ENCODE results near the gene ASIC2. TPM values are rescaled to one million over a fixed set of nuclear protein-coding genes. Genes with fewer than 3 reads are reported as not detected.

Gene ASIC2
- total RNA-seq, 1 donor from 2014 or later: not detected

GRCh38 chr17:33109336-33110072 is 183.6 kb downstream of the ASIC2 start:
- Mint-ChIP-seq H3K4me3 (no peak overlapping the region), H3K27me3 (no peaks in the 10 kb centered on the region), H3K27ac (no peak overlapping the region), H3K9me3 (no peaks in the 10 kb centered on the region), H3K4me1 (no peaks in the 10 kb centered on the region), H3K36me3 (ENCODE audit: low read depth) (no peaks in the 10 kb centered on the region)
- intact Hi-C loops (cut with micrococcal nuclease): no loop called here
- no peak for DNase-seq

- Mint-ChIP-seq H3K9me3 (no peaks in the 10 kb centered on the region), H3K4me3 (no peak overlapping the region), H3K27ac (no peak overlapping the region), H3K4me1 (no peaks in the 10 kb centered on the region), H3K36me3 (ENCODE audit: low read depth) (no peaks in the 10 kb centered on the region), H3K27me3 (no peaks in the 10 kb centered on the region)
- intact Hi-C loops (cut with micrococcal nuclease): no loop called here
- no peak for DNase-seq
Measured at GRCh38 chr17:33106525-33107165, 186.4 kb downstream of the ASIC2 start.

GRCh38 chr17:33105911-33106310 is 187.2 kb downstream of the ASIC2 start:
- no peaks in the 10 kb centered on the region for H3K9me3 Mint-ChIP-seq
- H3K36me3 Mint-ChIP-seq (ENCODE audit: low read depth): no peaks in the 10 kb centered on the region
- no peak overlapping the region for H3K27ac Mint-ChIP-seq
- H3K4me3 Mint-ChIP-seq: no peak overlapping the region
- H3K4me1 Mint-ChIP-seq: no peaks in the 10 kb centered on the region
- H3K27me3 Mint-ChIP-seq: no peaks in the 10 kb centered on the region
- no peak for DNase-seq
- intact Hi-C loops (cut with micrococcal nuclease): no loop called here

- peaks cover 2% of the 10 kb centered on the region for H3K27me3 Mint-ChIP-seq
- intact Hi-C loops (cut with micrococcal nuclease): no loop called here
Measured at GRCh38 chr17:33099906-33100305, 193.2 kb downstream of the ASIC2 start.

GRCh38 chr17:33099252-33099651 is 193.8 kb downstream of the ASIC2 start:
- no peaks in the 10 kb centered on the region for H3K9me3 Mint-ChIP-seq
- H3K4me1 Mint-ChIP-seq: no peaks in the 10 kb centered on the region
- H3K27me3 Mint-ChIP-seq: peaks cover 2% of the 10 kb centered on the region
- intact Hi-C loops (cut with micrococcal nuclease): no loop called here
- no peak for DNase-seq
- no peak overlapping the region for H3K4me3 Mint-ChIP-seq
- no peak overlapping the region for H3K27ac Mint-ChIP-seq
- no peaks in the 10 kb centered on the region for H3K36me3 Mint-ChIP-seq (ENCODE audit: low read depth)

More at GRCh38 chr17:33099906-33100305, 193.2 kb downstream of the ASIC2 start:
- DNase-seq: no peak
- Mint-ChIP-seq H3K4me1 (no peaks in the 10 kb centered on the region), H3K9me3 (no peaks in the 10 kb centered on the region), H3K4me3 (no peak overlapping the region), H3K27ac (no peak overlapping the region), H3K36me3 (ENCODE audit: low read depth) (no peaks in the 10 kb centered on the region)

GRCh38 chr17:33097411-33097810 is 195.7 kb downstream of the ASIC2 start:
- H3K27me3 Mint-ChIP-seq: peaks cover 2% of the 10 kb centered on the region

GRCh38 chr17:33096161-33096560 is 196.9 kb downstream of the ASIC2 start:
- Mint-ChIP-seq H3K4me3 (no peak overlapping the region), H3K9me3 (no peaks in the 10 kb centered on the region), H3K27ac (no peak overlapping the region), H3K36me3 (ENCODE audit: low read depth) (no peaks in the 10 kb centered on the region), H3K4me1 (no peaks in the 10 kb centered on the region), H3K27me3 (peaks cover 2% of the 10 kb centered on the region)
- no peak for DNase-seq
- intact Hi-C loops (cut with micrococcal nuclease): no loop called here

More at GRCh38 chr17:33097411-33097810, 195.7 kb downstream of the ASIC2 start:
- no peaks in the 10 kb centered on the region for H3K4me1 Mint-ChIP-seq
- intact Hi-C loops (cut with micrococcal nuclease): no loop called here
- H3K4me3 Mint-ChIP-seq: no peak overlapping the region
- H3K27ac Mint-ChIP-seq: no peak overlapping the region
- no peaks in the 10 kb centered on the region for H3K36me3 Mint-ChIP-seq (ENCODE audit: low read depth)
- H3K9me3 Mint-ChIP-seq: no peaks in the 10 kb centered on the region
- no peak for DNase-seq

GRCh38 chr17:33091271-33091670 is 201.8 kb downstream of the ASIC2 start:
- Mint-ChIP-seq H3K27ac (no peak overlapping the region), H3K36me3 (ENCODE audit: low read depth) (no peaks in the 10 kb centered on the region), H3K27me3 (peaks cover 2% of the 10 kb centered on the region), H3K4me1 (no peaks in the 10 kb centered on the region), H3K9me3 (no peaks in the 10 kb centered on the region), H3K4me3 (no peak overlapping the region)
- DNase-seq: no peak
- intact Hi-C loops (cut with micrococcal nuclease): no loop called here

- H3K9me3 Mint-ChIP-seq: no peaks in the 10 kb centered on the region
- H3K27me3 Mint-ChIP-seq: peaks cover 2% of the 10 kb centered on the region
Measured at GRCh38 chr17:33090806-33091205, 202.3 kb downstream of the ASIC2 start.

GRCh38 chr17:33086878-33087277 is 206.2 kb downstream of the ASIC2 start:
- peaks cover 2% of the 10 kb centered on the region for H3K27me3 Mint-ChIP-seq
- no peak overlapping the region for H3K4me3 Mint-ChIP-seq
- DNase-seq: no peak
- intact Hi-C loops (cut with micrococcal nuclease): no loop called here
- no peaks in the 10 kb centered on the region for H3K36me3 Mint-ChIP-seq (ENCODE audit: low read depth)
- no peaks in the 10 kb centered on the region for H3K4me1 Mint-ChIP-seq
- no peak overlapping the region for H3K27ac Mint-ChIP-seq
- no peaks in the 10 kb centered on the region for H3K9me3 Mint-ChIP-seq

More at GRCh38 chr17:33090806-33091205, 202.3 kb downstream of the ASIC2 start:
- DNase-seq: no peak
- H3K4me3 Mint-ChIP-seq: no peak overlapping the region
- H3K4me1 Mint-ChIP-seq: no peaks in the 10 kb centered on the region
- no peak overlapping the region for H3K27ac Mint-ChIP-seq
- no peaks in the 10 kb centered on the region for H3K36me3 Mint-ChIP-seq (ENCODE audit: low read depth)
- intact Hi-C loops (cut with micrococcal nuclease): no loop called here

- DNase-seq: no peak
- no peaks in the 10 kb centered on the region for H3K9me3 Mint-ChIP-seq
- no peak overlapping the region for H3K27ac Mint-ChIP-seq
- no peak overlapping the region for H3K4me3 Mint-ChIP-seq
- no peaks in the 10 kb centered on the region for H3K4me1 Mint-ChIP-seq
- intact Hi-C loops (cut with micrococcal nuclease): no loop called here
- H3K27me3 Mint-ChIP-seq: peaks cover 2% of the 10 kb centered on the region
- H3K36me3 Mint-ChIP-seq (ENCODE audit: low read depth): no peaks in the 10 kb centered on the region
Measured at GRCh38 chr17:33086041-33086440, 207.1 kb downstream of the ASIC2 start.

- Mint-ChIP-seq H3K36me3 (ENCODE audit: low read depth) (no peaks in the 10 kb centered on the region), H3K27ac (no peak overlapping the region), H3K9me3 (no peaks in the 10 kb centered on the region), H3K4me1 (no peaks in the 10 kb centered on the region), H3K27me3 (peaks cover 2% of the 10 kb centered on the region), H3K4me3 (no peak overlapping the region)
- DNase-seq: no peak
- intact Hi-C loops (cut with micrococcal nuclease): no loop called here
Measured at GRCh38 chr17:33085256-33085655, 207.8 kb downstream of the ASIC2 start.

- Mint-ChIP-seq H3K36me3 (ENCODE audit: low read depth) (no peaks in the 10 kb centered on the region), H3K4me1 (no peaks in the 10 kb centered on the region), H3K9me3 (no peaks in the 10 kb centered on the region), H3K4me3 (no peak overlapping the region), H3K27me3 (peaks cover 2% of the 10 kb centered on the region), H3K27ac (no peak overlapping the region)
- DNase-seq: no peak
- intact Hi-C loops (cut with micrococcal nuclease): no loop called here
Measured at GRCh38 chr17:33084755-33085154, 208.3 kb downstream of the ASIC2 start.

GRCh38 chr17:33082529-33083173 is 210.4 kb downstream of the ASIC2 start:
- H3K4me1 Mint-ChIP-seq: no peaks in the 10 kb centered on the region
- no peak overlapping the region for H3K4me3 Mint-ChIP-seq
- H3K27ac Mint-ChIP-seq: no peak overlapping the region
- H3K36me3 Mint-ChIP-seq (ENCODE audit: low read depth): no peaks in the 10 kb centered on the region
- intact Hi-C loops (cut with micrococcal nuclease): no loop called here
- no peaks in the 10 kb centered on the region for H3K9me3 Mint-ChIP-seq
- H3K27me3 Mint-ChIP-seq: peaks cover 2% of the 10 kb centered on the region
- no peak for DNase-seq
